ENCODE results near the gene UBQLN1. TPM values are rescaled to one million over a fixed set of nuclear protein-coding genes. Genes with fewer than 3 reads are reported as not detected.

Gene UBQLN1
- total RNA-seq, 4 donors from 2014 or later = 56.5 to 87.3 (median 72.1) TPM

DNA sequence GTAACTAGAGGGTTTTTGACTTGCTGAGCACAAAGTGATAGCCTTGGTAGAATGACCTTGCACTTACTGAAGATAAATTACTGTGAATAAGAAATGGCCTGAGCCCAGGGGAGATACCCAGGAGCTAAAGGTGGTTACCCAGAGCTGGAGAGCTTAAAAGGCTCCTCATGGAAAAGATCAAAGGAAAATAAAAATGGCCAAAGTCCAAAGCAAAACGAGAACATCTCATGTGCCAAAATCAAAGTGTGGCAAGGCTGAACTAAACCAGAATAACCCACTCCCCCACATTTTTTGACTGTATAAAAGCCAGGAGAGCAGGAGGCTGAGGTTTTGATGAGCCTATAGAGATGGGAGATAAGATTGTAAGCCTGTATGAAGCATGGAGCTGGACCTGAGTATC is 70.4 kb downstream of the UBQLN1 start:
- Histone ChIP-seq H3K4me3 (no peak overlapping the region), H3K4me1 (no peaks in the 10 kb centered on the region), H3K36me3 (no peaks in the 10 kb centered on the region), H3K27ac (no peak overlapping the region), H3K9me3 (no peaks in the 10 kb centered on the region), H3K27me3 (no peaks in the 10 kb centered on the region)
- TF ChIP-seq POLR2AphosphoS5 (IDR thresholded peaks at IDR 0.05) (no peak), EP300 (IDR thresholded peaks at IDR 0.05; ENCODE audit: low read depth) (no peak), POLR2A (IDR thresholded peaks at IDR 0.05) (no peak)
- TF ChIP-seq, protein P1, sequence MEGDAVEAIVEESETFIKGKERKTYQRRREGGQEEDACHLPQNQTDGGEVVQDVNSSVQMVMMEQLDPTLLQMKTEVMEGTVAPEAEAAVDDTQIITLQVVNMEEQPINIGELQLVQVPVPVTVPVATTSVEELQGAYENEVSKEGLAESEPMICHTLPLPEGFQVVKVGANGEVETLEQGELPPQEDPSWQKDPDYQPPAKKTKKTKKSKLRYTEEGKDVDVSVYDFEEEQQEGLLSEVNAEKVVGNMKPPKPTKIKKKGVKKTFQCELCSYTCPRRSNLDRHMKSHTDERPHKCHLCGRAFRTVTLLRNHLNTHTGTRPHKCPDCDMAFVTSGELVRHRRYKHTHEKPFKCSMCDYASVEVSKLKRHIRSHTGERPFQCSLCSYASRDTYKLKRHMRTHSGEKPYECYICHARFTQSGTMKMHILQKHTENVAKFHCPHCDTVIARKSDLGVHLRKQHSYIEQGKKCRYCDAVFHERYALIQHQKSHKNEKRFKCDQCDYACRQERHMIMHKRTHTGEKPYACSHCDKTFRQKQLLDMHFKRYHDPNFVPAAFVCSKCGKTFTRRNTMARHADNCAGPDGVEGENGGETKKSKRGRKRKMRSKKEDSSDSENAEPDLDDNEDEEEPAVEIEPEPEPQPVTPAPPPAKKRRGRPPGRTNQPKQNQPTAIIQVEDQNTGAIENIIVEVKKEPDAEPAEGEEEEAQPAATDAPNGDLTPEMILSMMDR (IDR thresholded peaks at IDR 0.05) = no peak
- 38 to 42% methylated on average over 1 of the region's 1 CpG for WGBS, 2 donors (ENCODE audit: low coverage in 1 of 2)
- intact Hi-C loops (cut with DNase I; ENCODE audit: low total_unique reads) = no loop called here
- in situ Hi-C loops (cut with MboI; ENCODE audit: low pct_ligation_motif_present in 1 of 4, low pct_unique_long_range_greater_than_20kb in 1 of 4, low sequenced_read_pairs in 3 of 4) = no loop called here
- no peak for DNase-seq

GRCh38 chr9:83636813-83637212 is 70.9 kb downstream of the UBQLN1 start:
- no peaks in the 10 kb centered on the region for H3K4me1 ChIP-seq
- no peaks in the 10 kb centered on the region for H3K27me3 ChIP-seq
- intact Hi-C loops (cut with DNase I; ENCODE audit: low total_unique reads) = no loop called here
- in situ Hi-C loops (cut with MboI; ENCODE audit: low pct_ligation_motif_present in 1 of 4, low pct_unique_long_range_greater_than_20kb in 1 of 4, low sequenced_read_pairs in 3 of 4) = no loop called here
- H3K4me3 ChIP-seq = no peak overlapping the region
- TF ChIP-seq EP300 (IDR thresholded peaks at IDR 0.05; ENCODE audit: low read depth) = no peak
- TF ChIP-seq POLR2AphosphoS5 (IDR thresholded peaks at IDR 0.05) = no peak
- TF ChIP-seq POLR2A (IDR thresholded peaks at IDR 0.05) = no peak
- TF ChIP-seq, protein P1 (IDR thresholded peaks at IDR 0.05) = no peak
- DNase-seq = no peak
- H3K36me3 ChIP-seq = no peaks in the 10 kb centered on the region
- no peaks in the 10 kb centered on the region for H3K9me3 ChIP-seq
- no peak overlapping the region for H3K27ac ChIP-seq

GRCh38 chr9:83633676-83634075 is 74.1 kb downstream of the UBQLN1 start:
- 97 to 100% methylated on average over 2 of the region's 2 CpGs for WGBS, 2 donors (ENCODE audit: low coverage in 1 of 2)

GRCh38 chr9:83633255-83633654 is 74.5 kb downstream of the UBQLN1 start:
- WGBS, 2 donors (ENCODE audit: low coverage in 1 of 2) = 90 to 100% methylated on average over 1 of the region's 1 CpG
- Histone ChIP-seq H3K9me3 (no peaks in the 10 kb centered on the region), H3K36me3 (no peaks in the 10 kb centered on the region), H3K27me3 (no peaks in the 10 kb centered on the region), H3K4me1 (peaks cover 0 to 10% (median 0%) of the 10 kb centered on the region in 4 donors), H3K4me3 (no peak overlapping the region), H3K27ac (no peak overlapping the region)
- intact Hi-C loops (cut with DNase I; ENCODE audit: low total_unique reads) = no loop called here
- TF ChIP-seq POLR2AphosphoS5 (IDR thresholded peaks at IDR 0.05) (no peak), EP300 (IDR thresholded peaks at IDR 0.05; ENCODE audit: low read depth) (no peak), POLR2A (IDR thresholded peaks at IDR 0.05) (no peak)
- TF ChIP-seq, protein P1 (IDR thresholded peaks at IDR 0.05) = no peak
- no peak for DNase-seq
- in situ Hi-C loops (cut with MboI; ENCODE audit: low pct_ligation_motif_present in 1 of 4, low pct_unique_long_range_greater_than_20kb in 1 of 4, low sequenced_read_pairs in 3 of 4) = no loop called here

More at GRCh38 chr9:83633676-83634075, 74.1 kb downstream of the UBQLN1 start:
- no peaks in the 10 kb centered on the region for H3K27me3 ChIP-seq
- H3K27ac ChIP-seq = no peak overlapping the region
- in situ Hi-C loops (cut with MboI; ENCODE audit: low pct_ligation_motif_present in 1 of 4, low pct_unique_long_range_greater_than_20kb in 1 of 4, low sequenced_read_pairs in 3 of 4) (no loop called here), intact Hi-C loops (cut with DNase I; ENCODE audit: low total_unique reads) (no loop called here)
- H3K4me1 ChIP-seq = peaks cover 0 to 10% (median 0%) of the 10 kb centered on the region in 4 donors
- no peak for DNase-seq
- H3K4me3 ChIP-seq = no peak overlapping the region
- H3K9me3 ChIP-seq = no peaks in the 10 kb centered on the region
- no peaks in the 10 kb centered on the region for H3K36me3 ChIP-seq
- TF ChIP-seq POLR2AphosphoS5 (IDR thresholded peaks at IDR 0.05) = no peak
- no peak for TF ChIP-seq EP300 (IDR thresholded peaks at IDR 0.05; ENCODE audit: low read depth)
- TF ChIP-seq POLR2A (IDR thresholded peaks at IDR 0.05) = no peak
- TF ChIP-seq, protein P1 (IDR thresholded peaks at IDR 0.05) = no peak

All from transverse colon (tissue), 4 donors.